HL-60 (cell line): ENCODE data around the gene SAP25.
"Not testable (repeated sequence)": the region's sequence is repeated elsewhere in the genome, so short reads cannot be mapped to it uniquely, and the experiment has no call there.

ENCODE experiments used
- DNase-seq, 2 experiments: peaks; one replicate each; pipeline ENCODE4 v3.0.0-alpha.2; 2010 to 2020; ENCODE audit warnings: low read depth in 1 of 2, low spot score in 1 of 2
- H3K27ac ChIP-seq: fragments of 250-450 bp; sonication (Bioruptor Pico); replicated peaks from 2 replicates; pipeline ENCODE4 v1.5.1; 2020; ENCODE audit warnings: mild to moderate bottlenecking, moderate library complexity
- H3K27me3 ChIP-seq: fragments of 250-450 bp; sonication (Bioruptor Pico); 2 replicates; pipeline ENCODE4 v1.5.1; 2021; ENCODE audit warnings: mild to moderate bottlenecking, moderate library complexity; ENCODE audit not compliant: insufficient read depth, poor library complexity, severe bottlenecking
- H3K4me3 ChIP-seq: replicated peaks from 2 replicates; pipeline ENCODE4 v1.5.1; 2011; ENCODE audit warnings: mild to moderate bottlenecking, control low read depth, low read length; ENCODE audit not compliant: insufficient read depth
- CTCF ChIP-seq: IDR thresholded peaks from one replicate; pipeline ENCODE4 v1.5.1; 2011; ENCODE audit warnings: low read length, control low read depth, inconsistent platforms; ENCODE audit not compliant: insufficient read depth
- GABPA ChIP-seq: IDR thresholded peaks from 2 replicates; pipeline ENCODE4 v1.6.1; 2012; ENCODE audit warnings: low read depth
- POLR2AphosphoS5 ChIP-seq: IDR thresholded peaks from 2 replicates; pipeline ENCODE4 v1.6.1; 2012; ENCODE audit warnings: low read depth
- REST ChIP-seq: IDR thresholded peaks from 2 replicates; pipeline ENCODE4 v1.6.1; 2012; ENCODE audit warnings: low read depth; ENCODE audit not compliant: insufficient replicate concordance
- SPI1 ChIP-seq: IDR thresholded peaks from 2 replicates; pipeline ENCODE4 v1.6.1; 2012; ENCODE audit warnings: low read depth, mild to moderate bottlenecking, borderline replicate concordance

The SAP25 gene

GRCh38 chr7:100543586-100543985 lies 30.1 kb downstream of the SAP25 start:
- H3K27ac ChIP-seq = no peak overlapping the region

GRCh38 chr7:100541309-100541708 lies 32.4 kb downstream of the SAP25 start:
- not testable (repeated sequence) for H3K27ac ChIP-seq, DNase-seq, H3K4me3 ChIP-seq, H3K27me3 ChIP-seq

More at GRCh38 chr7:100543586-100543985, 30.1 kb downstream of the SAP25 start:
- TF ChIP-seq CTCF = no peak
- TF ChIP-seq REST = no peak
- no peak for TF ChIP-seq GABPA
- TF ChIP-seq POLR2AphosphoS5 = no peak
- H3K27me3 ChIP-seq = no peaks in the 10 kb centered on the region
- DNase-seq = no peak
- no peak overlapping the region for H3K4me3 ChIP-seq

- Histone ChIP-seq H3K27me3 (no peaks in the 10 kb centered on the region), H3K27ac (no peak overlapping the region)
- no peak for DNase-seq
Observed at GRCh38 chr7:100540073-100540723, 33.5 kb downstream of the SAP25 start.

GRCh38 chr7:100539436-100540006 lies 34.2 kb downstream of the SAP25 start:
- Histone ChIP-seq H3K27ac (peak overlapping the region; percentile 18; the same call in 1 of the 2 replicates), H3K27me3 (no peaks in the 10 kb centered on the region), H3K4me3 (peak overlapping the region; percentile 82)
- TF ChIP-seq SPI1 = no peak
- TF ChIP-seq CTCF = no peak
- no peak for TF ChIP-seq GABPA
- no peak for TF ChIP-seq REST
- no peak for TF ChIP-seq POLR2AphosphoS5
- peak in 1 of 2 experiments; percentile 6 for DNase-seq

More at GRCh38 chr7:100540073-100540723, 33.5 kb downstream of the SAP25 start:
- peak overlapping the region; percentile 82 for H3K4me3 ChIP-seq
- TF ChIP-seq REST (no peak), GABPA (no peak), SPI1 (no peak)
